Measurements from ENCODE around the gene SCFD2. TPM values are rescaled to one million over a fixed set of nuclear protein-coding genes. Genes with fewer than 3 reads are reported as not detected.

SCFD2 gene
- total and polyA plus RNA-seq, 10 of the 15 experiments (the other 5 are each of a cell fraction or from before 2014, with no cell fraction given) = 4.8 to 37.6 (median 24.9) TPM

DNA sequence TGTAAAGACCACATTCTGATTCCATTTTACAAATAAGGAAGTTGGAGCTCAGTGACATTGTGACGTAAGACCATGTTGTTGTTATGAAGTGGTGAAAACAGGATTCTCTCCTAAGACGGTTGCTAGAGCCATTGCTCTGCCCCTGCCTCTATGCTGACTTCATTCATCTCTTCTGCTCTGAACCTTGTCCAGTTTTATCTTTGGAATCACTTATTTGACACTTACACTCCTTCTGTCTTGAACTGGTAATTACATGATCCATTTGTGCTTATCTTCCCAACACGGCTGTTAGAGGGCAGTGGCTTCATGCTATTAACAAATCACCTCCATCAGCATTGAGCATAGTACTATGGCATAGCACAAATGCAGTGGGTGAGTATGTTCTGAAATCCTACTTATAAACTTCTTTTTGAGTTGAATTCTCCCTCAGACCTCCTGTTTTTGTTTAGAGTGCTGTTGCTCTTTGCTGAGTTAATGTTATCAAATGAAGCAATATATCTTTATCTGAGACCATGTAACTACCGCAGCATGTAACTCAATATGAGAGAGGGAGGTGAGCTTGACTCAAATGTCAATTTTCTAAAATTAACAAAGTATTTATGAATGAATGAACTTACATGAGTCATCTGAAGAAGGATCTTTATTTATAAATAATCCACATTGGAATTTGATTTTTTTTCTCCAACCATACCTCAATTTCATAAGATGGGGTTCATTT, 326.0 kb downstream of the SCFD2 start:
- H2AFZ ChIP-seq (ENCODE audit: control insufficient read depth, low read depth, low read length) = no peak overlapping the region
- H4K20me1 ChIP-seq (ENCODE audit: control insufficient read depth, insufficient read depth) = no peaks in the 10 kb centered on the region
- WGBS (ENCODE audit: insufficient coverage, insufficient replicate concordance, low lambda C conversion rate, missing lambda C conversion rate) = 84% methylated on average over 4 of the region's 4 CpGs
- ChIA-PET RAD21 (ENCODE audit: unreplicated experiment) (no interaction called here), POLR2A (no interaction called here), SMC1A (ENCODE audit: uncharacterized antibody, unreplicated experiment) (interaction anchor here (0.9 kb wide), 1 partner anchor 8 kb away, joined by 3 read pairs; no protein-coding TSS in a partner anchor), CTCF (no interaction called here)
- DNase-seq (ENCODE audit: low read depth, low spot score) = no peak
- no peak for FAIRE-seq
- H3K36me3 ChIP-seq (ENCODE audit: control insufficient read depth in 2 of 2, insufficient read depth in 2 of 2, low read length in 1 of 2) = no peaks in the 10 kb centered on the region
- H3K4me3 ChIP-seq = no peak overlapping the region
- no peak overlapping the region for H3K4me2 ChIP-seq (ENCODE audit: control insufficient read depth, insufficient read depth)
- no peaks in the 10 kb centered on the region for H3K79me2 ChIP-seq (ENCODE audit: control insufficient read depth, insufficient read depth, low read length)
- no peak overlapping the region for H3K9ac ChIP-seq (ENCODE audit: control insufficient read depth, insufficient read depth, low read length)
- no peaks in the 10 kb centered on the region; the same call in 2 of the 3 replicates for H3K9me3 ChIP-seq (replicated peaks; ENCODE audit: control insufficient read depth, insufficient read depth, low read length)
- no peak for ATAC-seq
- H3K4me1 ChIP-seq (ENCODE audit: control insufficient read depth, insufficient read depth, low read length) = no peaks in the 10 kb centered on the region
- H3K27ac ChIP-seq (ENCODE audit: control insufficient read depth, insufficient read depth) = no peak overlapping the region
- no peaks in the 10 kb centered on the region for H3K27me3 ChIP-seq (replicated peaks in 1 of 2; ENCODE audit: control insufficient read depth in 2 of 2, insufficient read depth in 2 of 2, low read length in 1 of 2)
- in situ Hi-C loops (cut with MboI) (no loop called here), intact Hi-C loops (cut with micrococcal nuclease; ENCODE audit: unreplicated experiment) (no loop called here)
- TF ChIP-seq JUNB (IDR thresholded peaks at IDR 0.05) (no peak), CHD1 (IDR thresholded peaks at IDR 0.05; ENCODE audit: low read depth, low read length) (no peak), CBFB (IDR thresholded peaks at IDR 0.05; ENCODE audit: low read depth) (no peak)
- TF ChIP-seq, protein P1, sequence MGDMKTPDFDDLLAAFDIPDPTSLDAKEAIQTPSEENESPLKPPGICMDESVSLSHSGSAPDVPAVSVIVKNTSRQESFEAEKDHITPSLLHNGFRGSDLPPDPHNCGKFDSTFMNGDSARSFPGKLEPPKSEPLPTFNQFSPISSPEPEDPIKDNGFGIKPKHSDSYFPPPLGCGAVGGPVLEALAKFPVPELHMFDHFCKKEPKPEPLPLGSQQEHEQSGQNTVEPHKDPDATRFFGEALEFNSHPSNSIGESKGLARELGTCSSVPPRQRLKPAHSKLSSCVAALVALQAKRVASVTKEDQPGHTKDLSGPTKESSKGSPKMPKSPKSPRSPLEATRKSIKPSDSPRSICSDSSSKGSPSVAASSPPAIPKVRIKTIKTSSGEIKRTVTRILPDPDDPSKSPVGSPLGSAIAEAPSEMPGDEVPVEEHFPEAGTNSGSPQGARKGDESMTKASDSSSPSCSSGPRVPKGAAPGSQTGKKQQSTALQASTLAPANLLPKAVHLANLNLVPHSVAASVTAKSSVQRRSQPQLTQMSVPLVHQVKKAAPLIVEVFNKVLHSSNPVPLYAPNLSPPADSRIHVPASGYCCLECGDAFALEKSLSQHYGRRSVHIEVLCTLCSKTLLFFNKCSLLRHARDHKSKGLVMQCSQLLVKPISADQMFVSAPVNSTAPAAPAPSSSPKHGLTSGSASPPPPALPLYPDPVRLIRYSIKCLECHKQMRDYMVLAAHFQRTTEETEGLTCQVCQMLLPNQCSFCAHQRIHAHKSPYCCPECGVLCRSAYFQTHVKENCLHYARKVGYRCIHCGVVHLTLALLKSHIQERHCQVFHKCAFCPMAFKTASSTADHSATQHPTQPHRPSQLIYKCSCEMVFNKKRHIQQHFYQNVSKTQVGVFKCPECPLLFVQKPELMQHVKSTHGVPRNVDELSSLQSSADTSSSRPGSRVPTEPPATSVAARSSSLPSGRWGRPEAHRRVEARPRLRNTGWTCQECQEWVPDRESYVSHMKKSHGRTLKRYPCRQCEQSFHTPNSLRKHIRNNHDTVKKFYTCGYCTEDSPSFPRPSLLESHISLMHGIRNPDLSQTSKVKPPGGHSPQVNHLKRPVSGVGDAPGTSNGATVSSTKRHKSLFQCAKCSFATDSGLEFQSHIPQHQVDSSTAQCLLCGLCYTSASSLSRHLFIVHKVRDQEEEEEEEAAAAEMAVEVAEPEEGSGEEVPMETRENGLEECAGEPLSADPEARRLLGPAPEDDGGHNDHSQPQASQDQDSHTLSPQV (IDR thresholded peaks at IDR 0.05) = no peak
- no TSS peak for BruUV-seq (replicated peaks)
